Measurements from ENCODE around the gene RASGEF1C.

DNA sequence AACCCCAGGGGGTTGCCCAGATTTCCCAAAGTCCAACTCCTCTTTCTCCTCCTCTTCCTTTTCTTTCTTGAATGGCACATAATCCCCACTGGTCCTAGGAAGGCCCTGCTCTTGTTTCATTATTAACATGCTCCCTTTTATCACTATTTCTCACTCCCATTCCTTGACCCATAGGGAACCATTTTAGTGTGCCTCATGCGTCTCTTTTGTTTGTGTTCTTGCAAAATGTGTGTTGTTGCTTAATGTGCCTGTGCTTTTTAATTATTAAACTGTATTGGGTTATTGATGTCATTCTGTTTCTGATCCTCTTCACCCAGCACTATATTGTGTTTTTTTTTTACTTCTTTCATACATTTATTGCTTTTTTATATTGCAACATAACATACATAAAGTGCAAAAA lies 133.3 kb downstream of the RASGEF1C start:
- TF ChIP-seq, protein P1, sequence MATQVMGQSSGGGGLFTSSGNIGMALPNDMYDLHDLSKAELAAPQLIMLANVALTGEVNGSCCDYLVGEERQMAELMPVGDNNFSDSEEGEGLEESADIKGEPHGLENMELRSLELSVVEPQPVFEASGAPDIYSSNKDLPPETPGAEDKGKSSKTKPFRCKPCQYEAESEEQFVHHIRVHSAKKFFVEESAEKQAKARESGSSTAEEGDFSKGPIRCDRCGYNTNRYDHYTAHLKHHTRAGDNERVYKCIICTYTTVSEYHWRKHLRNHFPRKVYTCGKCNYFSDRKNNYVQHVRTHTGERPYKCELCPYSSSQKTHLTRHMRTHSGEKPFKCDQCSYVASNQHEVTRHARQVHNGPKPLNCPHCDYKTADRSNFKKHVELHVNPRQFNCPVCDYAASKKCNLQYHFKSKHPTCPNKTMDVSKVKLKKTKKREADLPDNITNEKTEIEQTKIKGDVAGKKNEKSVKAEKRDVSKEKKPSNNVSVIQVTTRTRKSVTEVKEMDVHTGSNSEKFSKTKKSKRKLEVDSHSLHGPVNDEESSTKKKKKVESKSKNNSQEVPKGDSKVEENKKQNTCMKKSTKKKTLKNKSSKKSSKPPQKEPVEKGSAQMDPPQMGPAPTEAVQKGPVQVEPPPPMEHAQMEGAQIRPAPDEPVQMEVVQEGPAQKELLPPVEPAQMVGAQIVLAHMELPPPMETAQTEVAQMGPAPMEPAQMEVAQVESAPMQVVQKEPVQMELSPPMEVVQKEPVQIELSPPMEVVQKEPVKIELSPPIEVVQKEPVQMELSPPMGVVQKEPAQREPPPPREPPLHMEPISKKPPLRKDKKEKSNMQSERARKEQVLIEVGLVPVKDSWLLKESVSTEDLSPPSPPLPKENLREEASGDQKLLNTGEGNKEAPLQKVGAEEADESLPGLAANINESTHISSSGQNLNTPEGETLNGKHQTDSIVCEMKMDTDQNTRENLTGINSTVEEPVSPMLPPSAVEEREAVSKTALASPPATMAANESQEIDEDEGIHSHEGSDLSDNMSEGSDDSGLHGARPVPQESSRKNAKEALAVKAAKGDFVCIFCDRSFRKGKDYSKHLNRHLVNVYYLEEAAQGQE (IDR thresholded peaks at IDR 0.05; ENCODE audit: insufficient read depth in 1 of 2, low read depth in 2 of 2, low read length in 2 of 2): no peak
- TF ChIP-seq POLR2AphosphoS5 (IDR thresholded peaks at IDR 0.05; ENCODE audit: low read depth, low read length): no peak

Measured in PFSK-1 (cell line).